Epithelial cell of proximal tubule (primary cell): ENCODE measurements around the gene PTPRN2. TPM values are rescaled to one million over a fixed set of nuclear protein-coding genes. Genes with fewer than 3 reads are reported as not detected.

Source experiments
- DNase-seq: peaks from one replicate; pipeline ENCODE4 v3.0.0-alpha.2; 2011; ENCODE audit warnings: low read depth
- H3K4me3 ChIP-seq: 2 replicates; pipeline ENCODE4 v1.5.1; 2011; ENCODE audit warnings: low read depth, mild to moderate bottlenecking, low read length
- CTCF ChIP-seq: conservative IDR thresholded peaks from 2 replicates; pipeline ENCODE4 v1.5.1; 2012; ENCODE audit warnings: low read depth, mild to moderate bottlenecking, low read length
- total RNA-seq: library from RNA; depleted of rRNA; stranded (reverse); fragments of >200 nt; gene quantifications from 2 replicates; pipeline ENCODE4 v1.2.3, GENCODE V29; 2015

PTPRN2 gene
- total RNA-seq, 1 donor from 2014 or later, result 2.8 TPM

- DNase-seq, result no peak
- H3K4me3 ChIP-seq, result no peak overlapping the region
- no peak for TF ChIP-seq CTCF
Observed at GRCh38 chr7:157657741-157658740, 929.6 kb downstream of the PTPRN2 start.

- H3K4me3 ChIP-seq, result no peak overlapping the region
- DNase-seq, result no peak
- TF ChIP-seq CTCF, result no peak
Observed at GRCh38 chr7:157656195-157656769, 931.3 kb downstream of the PTPRN2 start.

- DNase-seq, result no peak
- H3K4me3 ChIP-seq, result no peak overlapping the region
- no peak for TF ChIP-seq CTCF
Observed at GRCh38 chr7:157654350-157654749, 933.3 kb downstream of the PTPRN2 start.

GRCh38 chr7:157653827-157654207 lies 933.8 kb downstream of the PTPRN2 start:
- no peak overlapping the region for H3K4me3 ChIP-seq
- TF ChIP-seq CTCF, result no peak
- no peak for DNase-seq

GRCh38 chr7:157652954-157653826 lies 934.4 kb downstream of the PTPRN2 start:
- TF ChIP-seq CTCF, result no peak
- no peak for DNase-seq
- no peak overlapping the region for H3K4me3 ChIP-seq

GRCh38 chr7:157652161-157652953 lies 935.3 kb downstream of the PTPRN2 start:
- DNase-seq, result no peak
- TF ChIP-seq CTCF, result no peak
- no peak overlapping the region for H3K4me3 ChIP-seq
